GM19099 (cell line): ENCODE data around the gene MBP.

Experiments
- POLR2A ChIP-seq: IDR thresholded peaks from 3 replicates; pipeline ENCODE4 v1.6.1; 2011; ENCODE audit warnings: low read depth; ENCODE audit not compliant: insufficient read length; ENCODE audit errors: extremely low read depth

MBP gene

DNA sequence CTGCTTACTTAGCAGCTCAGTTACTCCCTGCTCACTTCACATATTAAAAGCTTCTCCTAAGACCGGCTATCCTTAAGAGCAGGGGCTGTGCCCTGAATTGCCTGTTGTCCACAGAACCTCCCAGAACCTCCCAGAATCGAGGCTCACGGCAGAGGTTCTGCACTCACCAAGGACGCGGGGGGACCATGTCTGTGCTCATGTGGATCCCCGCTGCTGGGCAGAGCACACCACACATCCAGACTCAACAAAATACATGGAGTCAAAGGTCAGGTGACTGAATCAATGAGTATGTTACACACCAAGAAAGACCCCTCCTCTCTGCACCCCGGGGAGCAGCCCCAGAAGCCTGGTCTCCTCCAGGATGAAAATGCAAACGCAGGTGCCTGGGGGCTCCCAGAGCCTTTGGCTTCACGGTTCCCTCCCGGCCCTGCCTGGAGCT is 149.0 kb downstream of the MBP start:
- TF ChIP-seq POLR2A: no peak

- TF ChIP-seq POLR2A: no peak
Measured at GRCh38 chr18:76982841-76983583, 149.6 kb downstream of the MBP start.

DNA sequence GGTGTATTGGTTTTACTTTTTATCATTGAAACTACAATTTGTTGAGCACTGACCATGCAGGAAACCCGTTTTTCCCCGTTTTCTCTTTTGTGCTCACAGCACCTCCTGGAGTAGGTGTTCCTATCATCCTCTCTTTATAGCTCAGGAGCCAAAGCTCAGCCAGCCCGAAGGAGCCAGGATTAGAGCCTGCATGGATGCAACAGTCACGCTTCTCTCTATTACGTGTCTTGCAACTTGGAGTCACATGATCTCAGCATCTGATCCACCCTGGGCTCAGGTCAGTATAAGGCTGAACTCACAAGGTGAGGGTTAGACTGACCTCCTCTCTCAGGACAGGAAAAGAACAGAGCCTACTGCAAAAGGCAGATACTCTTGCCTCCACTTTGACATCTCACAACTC is 150.5 kb downstream of the MBP start:
- TF ChIP-seq POLR2A: no peak

- TF ChIP-seq POLR2A: no peak
Measured at GRCh38 chr18:76981396-76981968, 151.1 kb downstream of the MBP start.

DNA sequence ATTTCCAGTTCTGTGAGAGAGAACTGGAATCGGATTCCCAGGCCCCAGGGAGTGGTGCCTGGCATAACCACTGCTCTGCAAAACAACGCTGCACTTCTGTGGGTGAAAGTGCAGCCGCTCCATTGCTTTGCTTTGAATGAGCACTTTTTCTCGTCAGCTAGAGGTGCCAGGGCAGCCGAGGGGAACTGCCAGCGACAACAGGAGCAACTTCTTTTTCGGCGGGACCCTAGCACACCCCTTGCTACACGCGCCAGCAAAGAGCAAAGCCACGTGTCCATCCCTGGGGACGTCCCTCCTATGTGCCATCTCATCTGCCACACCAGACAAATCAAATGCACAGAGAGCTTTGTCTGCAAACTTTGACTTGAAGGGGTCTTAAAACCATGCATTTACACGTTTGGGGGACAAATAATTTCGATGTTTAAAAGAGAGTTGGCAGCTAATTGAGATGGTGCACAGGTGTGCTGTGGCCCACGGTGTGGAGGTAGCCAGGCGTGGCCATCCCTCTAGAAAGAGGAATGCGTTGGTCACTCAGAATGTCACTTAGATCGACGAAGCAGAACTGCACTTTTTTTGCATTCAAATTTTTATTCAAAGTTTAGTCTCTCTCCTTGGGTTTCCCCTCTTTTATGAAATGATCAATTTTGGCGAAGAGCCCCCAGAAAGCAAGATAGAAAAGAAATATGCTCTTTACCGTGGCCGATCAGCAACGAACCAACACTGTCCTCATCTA is 151.8 kb downstream of the MBP start:
- no peak for TF ChIP-seq POLR2A

DNA sequence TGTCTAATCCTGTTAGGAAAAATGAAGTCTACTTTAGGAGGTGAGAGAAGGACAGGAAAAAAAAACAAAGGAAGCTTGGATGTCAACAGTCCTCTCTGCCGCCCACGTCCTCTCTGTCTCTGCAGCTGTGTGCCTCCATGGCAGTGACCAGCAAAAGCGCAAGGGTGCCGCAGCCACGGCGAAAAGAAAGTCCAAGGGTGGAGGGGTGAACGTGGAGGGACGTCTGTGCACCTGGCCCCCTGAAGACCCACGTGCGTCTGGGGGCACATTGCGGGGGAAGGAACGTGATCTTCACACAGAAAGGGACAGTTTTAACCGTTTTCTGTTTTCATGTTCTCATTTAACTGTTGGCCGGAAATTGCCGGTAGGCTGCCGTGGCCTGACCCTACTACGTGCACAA is 152.7 kb downstream of the MBP start:
- no peak for TF ChIP-seq POLR2A

DNA sequence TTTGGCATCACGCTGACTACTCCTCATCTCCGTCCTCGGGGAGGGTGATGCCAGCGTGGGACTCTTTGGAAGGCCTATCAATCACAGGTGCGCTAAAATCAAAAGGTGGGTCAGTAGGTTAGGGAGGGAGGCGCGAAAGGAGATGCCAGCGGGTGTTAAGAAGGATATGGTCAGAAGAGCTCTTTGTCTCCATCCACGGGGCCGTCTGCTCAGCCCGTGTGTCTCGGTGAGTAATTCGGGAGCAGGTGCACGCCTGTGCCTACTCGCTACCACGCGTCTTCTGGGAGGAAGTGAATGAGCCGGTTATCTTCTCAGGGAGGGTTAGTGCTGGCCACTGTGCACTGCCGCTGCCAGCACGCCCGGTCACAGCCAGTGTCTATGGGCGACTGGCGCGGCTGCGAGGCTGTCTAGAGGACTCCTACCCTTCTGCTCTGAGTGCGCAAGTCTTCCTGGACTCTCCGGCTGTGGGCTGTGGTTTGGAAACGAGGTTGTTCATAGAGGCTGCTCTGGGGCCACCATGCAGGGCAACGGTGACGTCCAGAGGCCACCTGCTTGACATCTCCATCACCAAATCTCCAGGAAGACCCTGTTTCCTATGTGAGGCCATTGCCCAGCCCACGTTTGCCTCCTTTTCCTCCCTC is 153.4 kb downstream of the MBP start:
- TF ChIP-seq POLR2A: no peak

DNA sequence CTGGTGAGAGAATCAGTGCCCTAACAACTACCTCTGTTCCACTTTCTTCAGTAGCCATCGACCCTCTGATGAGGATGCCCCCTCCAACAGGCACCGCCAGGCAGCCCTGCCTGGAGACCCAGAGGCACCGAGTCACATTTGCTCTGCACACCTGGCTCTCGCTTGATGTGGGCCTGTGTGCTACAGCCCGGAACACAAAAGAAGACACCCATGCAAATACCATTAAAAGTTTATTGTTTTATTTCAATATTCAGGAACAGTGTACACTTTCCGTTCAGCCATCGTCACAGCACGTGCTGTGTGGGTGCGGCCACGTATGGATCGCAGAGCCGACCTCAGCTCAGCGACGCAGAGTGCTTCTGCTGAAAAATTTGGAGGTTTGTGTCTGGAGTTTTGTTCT is 154.0 kb downstream of the MBP start:
- no peak for TF ChIP-seq POLR2A

GRCh38 chr18:76977684-76978232 is 154.8 kb downstream of the MBP start:
- no peak for TF ChIP-seq POLR2A

GRCh38 chr18:76977108-76977621 is 155.4 kb downstream of the MBP start:
- no peak for TF ChIP-seq POLR2A

GRCh38 chr18:76975577-76976110 is 156.9 kb downstream of the MBP start:
- TF ChIP-seq POLR2A: no peak

DNA sequence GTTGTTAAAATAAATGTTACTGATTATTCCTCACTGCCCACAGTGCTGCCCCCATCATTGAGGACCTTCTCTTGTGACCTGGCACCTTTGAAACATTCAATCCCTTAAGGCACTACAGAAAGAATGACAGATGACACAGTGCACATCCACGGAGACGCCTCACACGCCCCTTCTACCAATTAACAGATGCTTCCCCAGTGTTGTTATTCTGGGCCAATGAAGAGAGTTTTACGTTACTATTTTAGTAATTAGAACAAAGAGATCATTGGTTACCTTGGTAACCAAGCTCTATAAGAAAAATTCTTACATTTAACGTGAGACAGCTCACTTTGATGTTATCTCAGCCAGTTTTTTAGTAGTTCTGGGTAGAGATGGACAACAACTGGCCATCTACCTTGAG is 158.2 kb downstream of the MBP start:
- no peak for TF ChIP-seq POLR2A

GRCh38 chr18:76973520-76974266 is 158.9 kb downstream of the MBP start:
- TF ChIP-seq POLR2A: no peak
